Astrocyte of the spinal cord (primary cell): ENCODE data around the gene ANKRD60.

Experiments used
- DNase-seq: peaks from one replicate; pipeline ENCODE4 v3.0.0; 2011; ENCODE audit warnings: low read depth, low spot score
- H3K4me3 ChIP-seq: 2 replicates; pipeline ENCODE4 v1.5.1; 2011; ENCODE audit warnings: low read depth, mild to moderate bottlenecking, low read length, moderate library complexity
- in situ Hi-C: cut with HindIII; loops from 2 replicates; pipeline ENCODE4 v1.10.0; 2017; ENCODE audit warnings: low sequenced_read_pairs
- TF ChIP-seq, protein P1 (sequence below): IDR thresholded peaks from 2 replicates; pipeline ENCODE4 v1.5.1; 2012; ENCODE audit warnings: low read depth, mild to moderate bottlenecking, low read length, inconsistent platforms

Gene ANKRD60

DNA sequence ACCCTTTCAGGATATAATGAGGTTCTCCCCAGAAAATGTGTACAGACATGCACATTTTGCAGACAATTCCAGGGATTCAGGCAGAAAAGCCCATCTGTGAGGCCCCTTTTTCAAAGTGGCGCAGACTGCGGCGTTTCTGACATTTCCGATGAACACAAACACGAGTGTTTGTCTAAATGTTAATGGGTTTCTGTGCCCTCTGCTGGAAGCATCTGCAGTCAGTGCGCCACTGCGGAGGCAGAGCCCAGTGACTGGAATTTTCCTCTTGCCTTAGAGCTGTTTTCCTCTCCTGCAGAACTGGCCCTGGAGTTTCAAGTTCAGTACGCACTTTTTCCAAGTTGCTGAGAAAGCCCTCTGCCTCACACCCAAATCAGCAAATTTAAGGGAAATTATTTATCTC lies 15.3 kb downstream of the ANKRD60 start:
- DNase-seq = no peak
- in situ Hi-C loops = no loop called here
- H3K4me3 ChIP-seq = no peak overlapping the region
- TF ChIP-seq, protein P1, sequence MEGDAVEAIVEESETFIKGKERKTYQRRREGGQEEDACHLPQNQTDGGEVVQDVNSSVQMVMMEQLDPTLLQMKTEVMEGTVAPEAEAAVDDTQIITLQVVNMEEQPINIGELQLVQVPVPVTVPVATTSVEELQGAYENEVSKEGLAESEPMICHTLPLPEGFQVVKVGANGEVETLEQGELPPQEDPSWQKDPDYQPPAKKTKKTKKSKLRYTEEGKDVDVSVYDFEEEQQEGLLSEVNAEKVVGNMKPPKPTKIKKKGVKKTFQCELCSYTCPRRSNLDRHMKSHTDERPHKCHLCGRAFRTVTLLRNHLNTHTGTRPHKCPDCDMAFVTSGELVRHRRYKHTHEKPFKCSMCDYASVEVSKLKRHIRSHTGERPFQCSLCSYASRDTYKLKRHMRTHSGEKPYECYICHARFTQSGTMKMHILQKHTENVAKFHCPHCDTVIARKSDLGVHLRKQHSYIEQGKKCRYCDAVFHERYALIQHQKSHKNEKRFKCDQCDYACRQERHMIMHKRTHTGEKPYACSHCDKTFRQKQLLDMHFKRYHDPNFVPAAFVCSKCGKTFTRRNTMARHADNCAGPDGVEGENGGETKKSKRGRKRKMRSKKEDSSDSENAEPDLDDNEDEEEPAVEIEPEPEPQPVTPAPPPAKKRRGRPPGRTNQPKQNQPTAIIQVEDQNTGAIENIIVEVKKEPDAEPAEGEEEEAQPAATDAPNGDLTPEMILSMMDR = peak; percentile 8

DNA sequence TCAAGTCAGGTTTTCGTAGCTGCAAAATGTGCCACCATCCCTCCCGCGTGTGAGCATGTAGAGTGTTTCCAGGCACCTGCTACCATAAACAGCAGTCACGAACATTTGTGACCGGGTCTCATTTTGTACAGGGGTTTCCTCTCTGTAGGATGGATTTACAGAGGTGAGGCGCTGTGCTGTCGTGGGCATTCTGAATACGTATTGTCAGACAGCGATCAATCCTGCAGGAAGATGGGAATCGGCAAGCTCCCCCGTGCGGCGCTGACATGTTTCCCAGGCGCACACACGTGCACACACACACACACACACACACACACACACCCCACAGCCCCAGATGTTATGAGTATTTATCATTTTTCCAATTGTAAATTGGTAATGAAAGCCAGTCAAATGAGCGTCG lies 15.8 kb downstream of the ANKRD60 start:
- in situ Hi-C loops = no loop called here
- TF ChIP-seq, protein P1 = no peak
- no peak for DNase-seq
- H3K4me3 ChIP-seq = no peak overlapping the region

GRCh38 chr20:58210398-58210747 lies 18.1 kb downstream of the ANKRD60 start:
- H3K4me3 ChIP-seq = no peak overlapping the region
- in situ Hi-C loops = no loop called here
- TF ChIP-seq, protein P1 = no peak
- DNase-seq = no peak

DNA sequence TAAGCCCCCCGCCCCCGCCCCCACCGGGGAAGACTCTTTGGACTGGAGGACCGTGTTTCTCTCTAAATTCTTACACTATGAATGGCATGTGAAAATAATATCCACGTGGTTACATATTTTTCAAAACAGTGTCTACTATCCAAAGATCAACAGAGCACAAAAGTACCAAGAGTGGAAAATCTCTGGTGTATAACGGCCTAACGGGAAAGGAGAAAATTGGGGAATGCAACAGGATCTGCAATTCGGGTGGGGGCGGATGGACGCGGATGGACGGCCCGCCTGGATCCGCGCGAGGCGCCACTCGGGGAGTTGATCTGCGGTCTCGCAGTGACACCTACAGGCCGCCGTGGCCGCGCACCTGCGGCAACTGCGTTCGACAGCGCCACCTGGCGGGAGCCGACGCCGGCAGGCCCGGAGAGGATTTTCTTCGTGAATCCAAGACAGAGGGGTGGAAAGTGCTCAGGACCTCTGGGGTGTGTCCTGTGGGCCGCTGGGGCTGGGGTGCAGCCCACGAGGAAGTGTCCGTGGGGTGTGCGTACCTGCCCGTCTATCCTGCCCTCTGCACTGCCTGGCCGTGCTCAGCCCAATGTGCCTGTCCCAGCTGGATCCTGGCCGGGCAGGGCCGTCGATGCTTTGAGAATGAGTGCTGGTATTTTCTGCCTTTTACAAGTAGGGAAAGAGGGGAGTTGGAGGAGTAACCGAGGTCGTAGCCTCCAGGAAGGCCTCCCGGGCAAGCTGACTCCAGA lies 18.6 kb downstream of the ANKRD60 start:
- TF ChIP-seq, protein P1 = peak; percentile 100
- DNase-seq = peak; percentile 60
- in situ Hi-C loops = no loop called here
- no peak overlapping the region for H3K4me3 ChIP-seq

DNA sequence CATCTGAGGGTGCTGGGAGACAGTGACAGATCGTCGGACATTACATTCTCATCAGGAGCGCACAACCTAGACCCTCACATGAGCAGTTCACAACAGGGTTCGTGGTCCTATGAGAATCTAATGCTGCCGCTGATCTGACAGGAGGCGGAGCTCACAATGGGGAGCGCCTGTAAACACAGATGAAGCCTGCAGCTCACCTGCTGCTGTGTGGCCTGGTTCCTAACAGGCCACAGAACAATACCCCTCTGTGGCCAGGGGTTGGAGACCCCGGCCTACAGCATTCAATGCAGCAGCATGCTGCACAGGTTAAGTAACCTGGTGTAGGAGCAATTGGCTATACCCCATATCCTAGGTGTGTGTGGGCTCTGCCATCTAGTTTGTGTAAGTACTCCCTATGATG lies 19.5 kb downstream of the ANKRD60 start:
- in situ Hi-C loops = no loop called here
- H3K4me3 ChIP-seq = no peak overlapping the region
- no peak for DNase-seq
- TF ChIP-seq, protein P1 = no peak

GRCh38 chr20:58205850-58206249 lies 22.6 kb downstream of the ANKRD60 start:
- TF ChIP-seq, protein P1 = no peak
- no peak for DNase-seq
- H3K4me3 ChIP-seq = no peak overlapping the region
- in situ Hi-C loops = no loop called here

GRCh38 chr20:58202044-58202443 lies 26.4 kb downstream of the ANKRD60 start:
- no peak for DNase-seq
- TF ChIP-seq, protein P1 = no peak
- in situ Hi-C loops = no loop called here

More at GRCh38 chr20:58202044-58202443, 26.4 kb downstream of the ANKRD60 start:
- no peak overlapping the region for H3K4me3 ChIP-seq
